ENCODE results near the gene IQGAP2. TPM values are rescaled to one million over a fixed set of nuclear protein-coding genes. Genes with fewer than 3 reads are reported as not detected.

The IQGAP2 gene
- total RNA-seq, 1 experiment from 2014 or later = 0.59 TPM

- Histone ChIP-seq H3K27me3 (ENCODE audit: control insufficient read depth, insufficient read depth, low read length) (peaks cover 9% of the 10 kb centered on the region; the same call in 1 of the 2 replicates), H3K36me3 (ENCODE audit: control insufficient read depth, insufficient read depth, low read length) (no peaks in the 10 kb centered on the region), H3K27ac (ENCODE audit: low read length) (no peak overlapping the region), H3K9me3 (ENCODE audit: control insufficient read depth, insufficient read depth, low read depth, low read length) (no peaks in the 10 kb centered on the region), H3K4me1 (ENCODE audit: control insufficient read depth, insufficient read depth, low read length) (no peaks in the 10 kb centered on the region), H3K4me3 (ENCODE audit: low read depth in 2 of 2, low read length in 2 of 2) (no peak overlapping the region)
- ChIA-PET POLR2A (interaction anchor here (0.6 kb wide), 1 partner anchor 332 kb away, joined by 10 read pairs; no protein-coding TSS in a partner anchor), CTCF (no interaction called here)
- no peak for TF ChIP-seq CTCF (IDR thresholded peaks at IDR 0.05)
- no peak for TF ChIP-seq SIN3A (IDR thresholded peaks at IDR 0.05; ENCODE audit: borderline replicate concordance, insufficient read depth, low read depth, low read length)
- TF ChIP-seq TCF7L2 (IDR thresholded peaks at IDR 0.05; ENCODE audit: low read depth, low read length) = no peak
- no peak for TF ChIP-seq REST (IDR thresholded peaks at IDR 0.05; ENCODE audit: insufficient read depth in 1 of 2, low read depth in 2 of 2, low read length in 1 of 2)
- no peak for TF ChIP-seq POLR2AphosphoS5 (IDR thresholded peaks at IDR 0.05; ENCODE audit: low read depth, low read length)
- DNase-seq (ENCODE audit: low read depth, low spot score) = no peak
- intact Hi-C loops (cut with micrococcal nuclease; ENCODE audit: unreplicated experiment) = no loop called here
- no peak for ATAC-seq
- no TSS peak for BruUV-seq (replicated peaks)
- in situ Hi-C loops (cut with HindIII; ENCODE audit: low pct_unique_long_range_greater_than_20kb, low sequenced_read_pairs) = no loop called here
Measured at GRCh38 chr5:76441890-76442673, 39.0 kb downstream of the IQGAP2 start.

- intact Hi-C loops (cut with micrococcal nuclease; ENCODE audit: unreplicated experiment) = no loop called here
- no TSS peak for BruUV-seq (replicated peaks)
- Histone ChIP-seq H3K4me3 (ENCODE audit: low read depth in 2 of 2, low read length in 2 of 2) (no peak overlapping the region), H3K4me1 (ENCODE audit: control insufficient read depth, insufficient read depth, low read length) (no peaks in the 10 kb centered on the region), H3K36me3 (ENCODE audit: control insufficient read depth, insufficient read depth, low read length) (no peaks in the 10 kb centered on the region), H3K9me3 (ENCODE audit: control insufficient read depth, insufficient read depth, low read depth, low read length) (no peaks in the 10 kb centered on the region), H3K27me3 (ENCODE audit: control insufficient read depth, insufficient read depth, low read length) (peaks cover 11% of the 10 kb centered on the region; the same call in 1 of the 2 replicates), H3K27ac (ENCODE audit: low read length) (no peak overlapping the region)
- in situ Hi-C loops (cut with HindIII; ENCODE audit: low pct_unique_long_range_greater_than_20kb, low sequenced_read_pairs) = no loop called here
- POLR2A ChIA-PET = no interaction called here
- CTCF ChIA-PET = no interaction called here
- DNase-seq (ENCODE audit: low read depth, low spot score) (no peak), ATAC-seq (no peak)
- TF ChIP-seq POLR2AphosphoS5 (IDR thresholded peaks at IDR 0.05; ENCODE audit: low read depth, low read length) = no peak
- no peak for TF ChIP-seq REST (IDR thresholded peaks at IDR 0.05; ENCODE audit: insufficient read depth in 1 of 2, low read depth in 2 of 2, low read length in 1 of 2)
- no peak for TF ChIP-seq SIN3A (IDR thresholded peaks at IDR 0.05; ENCODE audit: borderline replicate concordance, insufficient read depth, low read depth, low read length)
Measured at GRCh38 chr5:76443066-76443800, 40.1 kb downstream of the IQGAP2 start.
